Cardiac muscle cell (in vitro differentiated cells and primary cell): ENCODE measurements around the gene FOXJ2. TPM values are rescaled to one million over a fixed set of nuclear protein-coding genes. Genes with fewer than 3 reads are reported as not detected.
"Not testable (repeated sequence)": the region's sequence is repeated elsewhere in the genome, so short reads cannot be mapped to it uniquely, and the experiment has no call there.

ENCODE experiments used
- DNase-seq, 2 donors: peaks; one replicate each; pipeline versions ENCODE4 v3.0.0 to v3.0.0-alpha.2; 2010 to 2017; ENCODE audit warnings: low read depth in 1 of 2, low spot score in 1 of 2
- H3K27ac ChIP-seq: fragments of 200-600 bp; sonication (generic); 2 replicates; pipeline ENCODE4 v1.5.1; 2016
- H3K27me3 ChIP-seq: fragments of 200-600 bp; sonication (generic); 2 replicates; pipeline ENCODE4 v1.6.0; 2016; ENCODE audit warnings: control low read depth
- H3K36me3 ChIP-seq: fragments of 200-600 bp; sonication (generic); 2 replicates; pipeline ENCODE4 v1.5.1; 2016; ENCODE audit warnings: control low read depth
- H3K4me1 ChIP-seq: fragments of 200-600 bp; sonication (generic); 2 replicates; pipeline ENCODE4 v1.8.1; 2017; ENCODE audit warnings: low read depth, mild to moderate bottlenecking, mixed run types
- H3K4me3 ChIP-seq: fragments of 200-600 bp; sonication (generic); 2 replicates; pipeline ENCODE4 v1.5.1; 2016; ENCODE audit warnings: mild to moderate bottlenecking
- H3K9me3 ChIP-seq: fragments of 200-600 bp; sonication (generic); 2 replicates; pipeline ENCODE4 v1.5.1; 2017; ENCODE audit warnings: low read depth, mild to moderate bottlenecking, control low read depth
- CTCF ChIP-seq: IDR thresholded peaks from 2 replicates; pipeline ENCODE4 v1.5.1; 2012; ENCODE audit warnings: low read depth, mild to moderate bottlenecking, low read length
- polyA plus RNA-seq: library from polyadenylated mRNA; unstranded; fragments of >200 nt; fragmentation: Nextera tagmentation; extraction: Ambion mirVana; gene quantifications from 2 replicates; pipeline ENCODE4 v1.2.1, GENCODE V29; 2016
- total RNA-seq: library from RNA; depleted of rRNA; stranded (reverse); fragments of >200 nt; gene quantifications from 2 replicates; pipeline ENCODE4 v1.2.3, GENCODE V29; 2016

FOXJ2 gene
- total and polyA plus RNA-seq, 2 experiments from 2014 or later = 24.1 to 26.6 TPM

DNA sequence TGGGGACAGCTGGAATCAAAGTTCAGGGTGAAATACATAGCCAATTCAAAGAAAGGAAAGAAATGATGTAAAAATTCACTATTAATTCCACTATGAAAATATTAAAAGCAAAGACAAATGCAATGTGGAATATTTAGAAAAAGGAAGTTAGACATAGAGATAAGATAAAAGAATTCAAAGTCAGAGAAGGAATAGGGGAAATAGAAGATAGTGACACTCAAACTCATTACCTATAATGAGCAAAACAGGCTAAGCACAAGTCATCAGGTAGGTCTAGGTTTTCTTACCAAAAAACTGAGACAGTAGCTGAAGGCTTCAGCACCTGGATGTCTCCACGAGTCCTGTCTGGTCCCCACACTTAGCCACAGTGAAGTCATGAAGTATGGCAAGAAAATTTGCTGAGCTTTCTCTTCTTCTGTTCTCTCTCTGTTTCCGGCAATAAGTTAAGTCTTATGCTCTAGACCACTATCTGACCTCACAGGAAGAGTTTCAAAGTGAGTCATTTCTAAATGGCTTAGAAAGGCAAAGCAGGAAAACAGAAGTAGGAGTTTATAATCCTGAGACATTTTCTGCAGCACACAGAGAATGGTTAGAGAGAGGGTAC, 33.6 kb downstream of the FOXJ2 start, which contains the start of gene C3AR1:
Gene C3AR1, minus strand, starts transcription at position 369 of the 604 bp plus-strand sequence. CDS start 6,174 bp downstream, outside the sequence.
- TF ChIP-seq CTCF = no peak
- Histone ChIP-seq H3K9me3 (no peaks in the 10 kb centered on the region), H3K4me3 (no peak within 1 kb of the TSS), H3K27ac (no peak within 1 kb of the TSS), H3K36me3 (no peaks in the 10 kb centered on the region), H3K4me1 (no peaks in the 10 kb centered on the region), H3K27me3 (no peaks in the 10 kb centered on the region)
- DNase-seq = peak in 1 of 2 donors; percentile 73

DNA sequence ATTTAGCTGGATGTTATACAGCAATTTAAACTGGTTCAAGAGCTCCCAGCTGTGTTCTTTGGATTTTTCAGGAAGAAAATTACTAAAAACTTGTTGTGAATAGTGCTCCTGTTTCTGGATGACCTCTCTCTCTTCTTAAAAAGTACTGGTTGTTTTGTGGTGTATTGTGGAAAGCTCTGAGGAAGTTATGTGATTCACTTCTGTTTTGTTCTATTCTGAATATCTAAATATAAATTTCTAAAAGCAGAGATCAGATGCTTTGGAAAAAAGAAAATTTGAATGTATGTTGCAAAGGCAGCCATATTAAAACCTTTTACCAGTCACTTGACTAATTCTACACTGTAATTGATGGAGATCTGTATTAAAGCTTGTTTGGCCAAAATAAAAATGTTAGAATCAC, 37.1 kb downstream of the FOXJ2 start:
- Histone ChIP-seq H3K4me3 (no peak overlapping the region), H3K9me3 (no peaks in the 10 kb centered on the region), H3K27me3 (no peaks in the 10 kb centered on the region), H3K27ac (no peak overlapping the region), H3K4me1 (no peaks in the 10 kb centered on the region), H3K36me3 (no peaks in the 10 kb centered on the region)
- no peak for TF ChIP-seq CTCF
- DNase-seq = no peak

DNA sequence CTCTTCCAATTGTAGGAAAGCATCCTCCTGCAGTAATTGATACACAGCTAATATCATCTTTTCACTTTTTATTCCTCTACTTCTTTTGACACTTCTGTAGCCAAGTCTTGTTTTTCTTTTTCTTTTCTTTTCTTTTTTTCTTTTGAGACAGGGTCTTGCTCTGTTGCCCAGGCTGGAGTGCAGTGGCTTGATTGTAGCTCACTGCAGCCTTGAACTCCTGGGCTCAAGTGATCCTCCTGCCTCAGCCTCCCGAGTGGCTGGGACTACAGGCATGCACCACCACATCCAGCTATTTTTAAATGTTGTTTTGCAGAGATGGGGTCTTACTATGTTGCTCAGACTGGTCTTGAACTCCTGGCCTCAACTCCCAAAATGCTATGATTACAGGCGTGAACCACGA, 39.3 kb downstream of the FOXJ2 start:
- not testable (repeated sequence) for H3K9me3 ChIP-seq, H3K4me3 ChIP-seq, H3K27ac ChIP-seq, DNase-seq, H3K27me3 ChIP-seq, H3K4me1 ChIP-seq, H3K36me3 ChIP-seq

DNA sequence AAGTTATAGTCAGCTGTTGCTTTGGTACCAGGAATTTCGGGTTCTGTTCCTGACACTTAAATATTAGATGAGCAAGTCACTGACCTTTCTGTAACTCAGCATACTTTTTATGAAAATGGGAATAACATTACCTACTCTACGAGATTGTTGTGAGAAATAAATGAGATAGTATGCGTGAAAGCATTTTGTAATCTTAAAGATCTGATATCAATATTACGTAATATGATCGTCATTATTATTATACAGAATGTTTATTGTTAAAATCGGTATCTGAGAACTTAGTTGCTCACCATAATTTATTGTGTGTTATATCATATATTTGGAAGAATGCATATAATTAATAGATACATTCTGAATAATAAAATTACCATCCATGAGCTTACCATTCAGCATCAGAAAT, 43.4 kb downstream of the FOXJ2 start:
- Histone ChIP-seq H3K4me1 (peaks cover under 1% of the 10 kb centered on the region), H3K27me3 (no peaks in the 10 kb centered on the region), H3K27ac (no peak overlapping the region), H3K36me3 (no peaks in the 10 kb centered on the region), H3K4me3 (no peak overlapping the region), H3K9me3 (no peaks in the 10 kb centered on the region)
- TF ChIP-seq CTCF = no peak
- no peak for DNase-seq

GRCh38 chr12:8076366-8076765, 43.9 kb downstream of the FOXJ2 start:
- Histone ChIP-seq H3K27ac (no peak overlapping the region), H3K4me3 (no peak overlapping the region), H3K36me3 (no peaks in the 10 kb centered on the region), H3K4me1 (peaks cover 4% of the 10 kb centered on the region), H3K27me3 (no peaks in the 10 kb centered on the region), H3K9me3 (no peaks in the 10 kb centered on the region)
- no peak for DNase-seq
- TF ChIP-seq CTCF = no peak

GRCh38 chr12:8077207-8077606, 44.7 kb downstream of the FOXJ2 start:
- no peak for TF ChIP-seq CTCF
- Histone ChIP-seq H3K4me3 (no peak overlapping the region), H3K9me3 (no peaks in the 10 kb centered on the region), H3K4me1 (peaks cover 5% of the 10 kb centered on the region), H3K27ac (no peak overlapping the region), H3K36me3 (no peaks in the 10 kb centered on the region), H3K27me3 (no peaks in the 10 kb centered on the region)
- DNase-seq = no peak
